ENCODE measurements around the gene P3H1.

GRCh38 chr1:42720868-42721267 lies 46.0 kb downstream of the P3H1 start:
- no peak for TF ChIP-seq RFX5 (IDR thresholded peaks at IDR 0.05; ENCODE audit: low read length)
- TF ChIP-seq, protein P1, sequence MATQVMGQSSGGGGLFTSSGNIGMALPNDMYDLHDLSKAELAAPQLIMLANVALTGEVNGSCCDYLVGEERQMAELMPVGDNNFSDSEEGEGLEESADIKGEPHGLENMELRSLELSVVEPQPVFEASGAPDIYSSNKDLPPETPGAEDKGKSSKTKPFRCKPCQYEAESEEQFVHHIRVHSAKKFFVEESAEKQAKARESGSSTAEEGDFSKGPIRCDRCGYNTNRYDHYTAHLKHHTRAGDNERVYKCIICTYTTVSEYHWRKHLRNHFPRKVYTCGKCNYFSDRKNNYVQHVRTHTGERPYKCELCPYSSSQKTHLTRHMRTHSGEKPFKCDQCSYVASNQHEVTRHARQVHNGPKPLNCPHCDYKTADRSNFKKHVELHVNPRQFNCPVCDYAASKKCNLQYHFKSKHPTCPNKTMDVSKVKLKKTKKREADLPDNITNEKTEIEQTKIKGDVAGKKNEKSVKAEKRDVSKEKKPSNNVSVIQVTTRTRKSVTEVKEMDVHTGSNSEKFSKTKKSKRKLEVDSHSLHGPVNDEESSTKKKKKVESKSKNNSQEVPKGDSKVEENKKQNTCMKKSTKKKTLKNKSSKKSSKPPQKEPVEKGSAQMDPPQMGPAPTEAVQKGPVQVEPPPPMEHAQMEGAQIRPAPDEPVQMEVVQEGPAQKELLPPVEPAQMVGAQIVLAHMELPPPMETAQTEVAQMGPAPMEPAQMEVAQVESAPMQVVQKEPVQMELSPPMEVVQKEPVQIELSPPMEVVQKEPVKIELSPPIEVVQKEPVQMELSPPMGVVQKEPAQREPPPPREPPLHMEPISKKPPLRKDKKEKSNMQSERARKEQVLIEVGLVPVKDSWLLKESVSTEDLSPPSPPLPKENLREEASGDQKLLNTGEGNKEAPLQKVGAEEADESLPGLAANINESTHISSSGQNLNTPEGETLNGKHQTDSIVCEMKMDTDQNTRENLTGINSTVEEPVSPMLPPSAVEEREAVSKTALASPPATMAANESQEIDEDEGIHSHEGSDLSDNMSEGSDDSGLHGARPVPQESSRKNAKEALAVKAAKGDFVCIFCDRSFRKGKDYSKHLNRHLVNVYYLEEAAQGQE (IDR thresholded peaks at IDR 0.05; ENCODE audit: low read depth, low read length): no peak
- TF ChIP-seq, protein P2, sequence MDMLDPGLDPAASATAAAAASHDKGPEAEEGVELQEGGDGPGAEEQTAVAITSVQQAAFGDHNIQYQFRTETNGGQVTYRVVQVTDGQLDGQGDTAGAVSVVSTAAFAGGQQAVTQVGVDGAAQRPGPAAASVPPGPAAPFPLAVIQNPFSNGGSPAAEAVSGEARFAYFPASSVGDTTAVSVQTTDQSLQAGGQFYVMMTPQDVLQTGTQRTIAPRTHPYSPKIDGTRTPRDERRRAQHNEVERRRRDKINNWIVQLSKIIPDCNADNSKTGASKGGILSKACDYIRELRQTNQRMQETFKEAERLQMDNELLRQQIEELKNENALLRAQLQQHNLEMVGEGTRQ (IDR thresholded peaks at IDR 0.05; ENCODE audit: borderline replicate concordance, low read depth, low read length): no peak
- no peak for TF ChIP-seq CTCF (IDR thresholded peaks at IDR 0.05)
- TF ChIP-seq SMC3 (IDR thresholded peaks at IDR 0.05; ENCODE audit: low read depth, low read length): no peak
- no peak for TF ChIP-seq MAX (IDR thresholded peaks at IDR 0.05; ENCODE audit: low read depth)
- no peak for TF ChIP-seq TAF1 (IDR thresholded peaks at IDR 0.05; ENCODE audit: borderline replicate concordance, low read depth, low read length)

Data from SK-N-SH (cell line).